Activated CD4-positive, alpha-beta T cell treated with anti-CD3 and anti-CD28 coated beads, Interleukin-2, amount 10 ng/mL, durations not matched to agents 7 days and 5 days (primary cell): ENCODE results near the gene FBRSL1. TPM values are rescaled to one million over a fixed set of nuclear protein-coding genes. Genes with fewer than 3 reads are reported as not detected.
"Not testable (repeated sequence)": the region's sequence is repeated elsewhere in the genome, so short reads cannot be mapped to it uniquely, and the experiment has no call there.

Source experiments
- CTCF ChIA-PET: fragments of 350-600 bp; sonication (Branson Sonifier 250); formaldehyde crosslinking; loops from one replicate; lab custom pipeline; 2021; ENCODE audit warnings: antibody characterized with exemption; lab: Charles Lee
- POLR2A ChIA-PET: fragments of 350-600 bp; sonication (Branson Sonifier 250); formaldehyde crosslinking; loops from one replicate; lab custom pipeline; 2021; ENCODE audit warnings: antibody characterized with exemption; lab: Charles Lee
- DNase-seq: peaks from one replicate; pipeline ENCODE4 v3.0.0-alpha.2; 2020
- H3K27ac Mint-ChIP-seq: one replicate; pipeline ENCODE4 v1.8.0; 2021; ENCODE audit warnings: mild to moderate bottlenecking, moderate library complexity, mixed read lengths
- H3K27me3 Mint-ChIP-seq: one replicate; pipeline ENCODE4 v1.8.0; 2021; ENCODE audit warnings: mixed read lengths
- H3K36me3 Mint-ChIP-seq: one replicate; pipeline ENCODE4 v1.8.0; 2021; ENCODE audit warnings: low read depth, mixed read lengths
- H3K4me1 Mint-ChIP-seq: one replicate; pipeline ENCODE4 v1.8.0; 2021; ENCODE audit warnings: mixed read lengths
- H3K4me3 Mint-ChIP-seq: one replicate; pipeline ENCODE4 v1.8.0; 2021; ENCODE audit warnings: mild to moderate bottlenecking, moderate library complexity, mixed read lengths
- H3K9me3 Mint-ChIP-seq: one replicate; pipeline ENCODE4 v1.8.0; 2021; ENCODE audit warnings: mixed read lengths
- total RNA-seq, 2 experiments: library from RNA; stranded (reverse); gene quantifications; one replicate each; pipeline ENCODE4 v1.2.3, GENCODE V29; 2021

FBRSL1 gene
- total RNA-seq, 2 experiments from 2014 or later = 49.8 to 51.1 TPM

- CTCF ChIA-PET = no interaction called here
- Mint-ChIP-seq H3K9me3 (peaks cover 10% of the 10 kb centered on the region), H3K4me1 (peaks cover 2% of the 10 kb centered on the region), H3K27me3 (no peaks in the 10 kb centered on the region), H3K4me3 (no peak overlapping the region), H3K36me3 (no peaks in the 10 kb centered on the region), H3K27ac (no peak overlapping the region)
- POLR2A ChIA-PET = no interaction called here
- DNase-seq = no peak
Measured at GRCh38 chr12:132456944-132457495, 32.9 kb upstream of the FBRSL1 start.

GRCh38 chr12:132458441-132458840 lies 31.5 kb upstream of the FBRSL1 start:
- POLR2A ChIA-PET = no interaction called here
- DNase-seq = no peak
- CTCF ChIA-PET = no interaction called here
- no peak overlapping the region for H3K4me3 Mint-ChIP-seq
- H3K9me3 Mint-ChIP-seq = peaks cover 10% of the 10 kb centered on the region
- H3K27ac Mint-ChIP-seq = no peak overlapping the region
- peaks cover 6% of the 10 kb centered on the region for H3K4me1 Mint-ChIP-seq
- H3K36me3 Mint-ChIP-seq = no peaks in the 10 kb centered on the region
- H3K27me3 Mint-ChIP-seq = no peaks in the 10 kb centered on the region

GRCh38 chr12:132458846-132459641 lies 30.9 kb upstream of the FBRSL1 start:
- H3K4me3 Mint-ChIP-seq = no peak overlapping the region
- no peak for DNase-seq
- ChIA-PET CTCF (interaction anchor here (1.1 kb wide), 1 partner anchor 12 kb away, joined by 3 read pairs; no protein-coding TSS in a partner anchor), POLR2A (no interaction called here)
- peaks cover 10% of the 10 kb centered on the region for H3K9me3 Mint-ChIP-seq
- no peak overlapping the region for H3K27ac Mint-ChIP-seq
- no peaks in the 10 kb centered on the region for H3K36me3 Mint-ChIP-seq
- H3K4me1 Mint-ChIP-seq = peaks cover 6% of the 10 kb centered on the region
- H3K27me3 Mint-ChIP-seq = no peaks in the 10 kb centered on the region

- H3K9me3 Mint-ChIP-seq = peaks cover 6% of the 10 kb centered on the region
- DNase-seq = no peak
- no peaks in the 10 kb centered on the region for H3K36me3 Mint-ChIP-seq
- POLR2A ChIA-PET = no interaction called here
- H3K27me3 Mint-ChIP-seq = no peaks in the 10 kb centered on the region
- H3K4me3 Mint-ChIP-seq = no peak overlapping the region
- CTCF ChIA-PET = interaction anchor here (0.9 to 1.3 kb wide), 2 partner anchors 13 to 63 kb away, joined by 3 to 4 read pairs; no protein-coding TSS in a partner anchor
- no peak overlapping the region for H3K27ac Mint-ChIP-seq
- H3K4me1 Mint-ChIP-seq = peaks cover 4% of the 10 kb centered on the region
Measured at GRCh38 chr12:132460571-132460970, 29.4 kb upstream of the FBRSL1 start.

- Mint-ChIP-seq H3K9me3 (no peaks in the 10 kb centered on the region), H3K4me1 (peaks cover 6% of the 10 kb centered on the region), H3K27me3 (no peaks in the 10 kb centered on the region), H3K36me3 (no peaks in the 10 kb centered on the region), H3K27ac (no peak overlapping the region), H3K4me3 (no peak overlapping the region)
- POLR2A ChIA-PET = no interaction called here
- CTCF ChIA-PET = interaction anchor here (1.3 kb wide), 1 partner anchor 62 kb away, joined by 4 read pairs; no protein-coding TSS in a partner anchor
- no peak for DNase-seq
Measured at GRCh38 chr12:132461526-132461925, 28.4 kb upstream of the FBRSL1 start.

- DNase-seq = no peak
- ChIA-PET CTCF (no interaction called here), POLR2A (no interaction called here)
- Mint-ChIP-seq H3K9me3 (no peaks in the 10 kb centered on the region), H3K27me3 (no peaks in the 10 kb centered on the region), H3K4me3 (no peak overlapping the region), H3K27ac (no peak overlapping the region), H3K4me1 (peaks cover 6% of the 10 kb centered on the region), H3K36me3 (no peaks in the 10 kb centered on the region)
Measured at GRCh38 chr12:132462788-132463187, 27.2 kb upstream of the FBRSL1 start.

- H3K27ac Mint-ChIP-seq, CTCF ChIA-PET, H3K9me3 Mint-ChIP-seq, H3K27me3 Mint-ChIP-seq, DNase-seq, H3K4me3 Mint-ChIP-seq, H3K36me3 Mint-ChIP-seq, POLR2A ChIA-PET: not testable (repeated sequence)
- peaks cover 12% of the 10 kb centered on the region for H3K4me1 Mint-ChIP-seq
Measured at GRCh38 chr12:132463284-132463924, 26.5 kb upstream of the FBRSL1 start.

GRCh38 chr12:132464304-132464703 lies 25.6 kb upstream of the FBRSL1 start:
- DNase-seq, POLR2A ChIA-PET, CTCF ChIA-PET, H3K9me3 Mint-ChIP-seq, H3K4me3 Mint-ChIP-seq, H3K27me3 Mint-ChIP-seq, H3K36me3 Mint-ChIP-seq, H3K27ac Mint-ChIP-seq: not testable (repeated sequence)
- H3K4me1 Mint-ChIP-seq = peaks cover 15% of the 10 kb centered on the region

- no peak overlapping the region for H3K27ac Mint-ChIP-seq
- no peaks in the 10 kb centered on the region for H3K36me3 Mint-ChIP-seq
- peaks cover 8% of the 10 kb centered on the region for H3K27me3 Mint-ChIP-seq
- ChIA-PET CTCF (no interaction called here), POLR2A (no interaction called here)
- H3K4me1 Mint-ChIP-seq = peaks cover 20% of the 10 kb centered on the region
- H3K4me3 Mint-ChIP-seq = no peak overlapping the region
- no peak for DNase-seq
- H3K9me3 Mint-ChIP-seq = peaks cover 2% of the 10 kb centered on the region
Measured at GRCh38 chr12:132464820-132465219, 25.1 kb upstream of the FBRSL1 start.

GRCh38 chr12:132465269-132466190 lies 24.4 kb upstream of the FBRSL1 start:
- Mint-ChIP-seq H3K27ac (no peak overlapping the region), H3K36me3 (no peaks in the 10 kb centered on the region), H3K27me3 (peaks cover 11% of the 10 kb centered on the region), H3K4me1 (peaks cover 25% of the 10 kb centered on the region), H3K4me3 (no peak overlapping the region), H3K9me3 (peaks cover 2% of the 10 kb centered on the region)
- POLR2A ChIA-PET = no interaction called here
- CTCF ChIA-PET = no interaction called here
- DNase-seq = no peak

- H3K27me3 Mint-ChIP-seq = peaks cover 11% of the 10 kb centered on the region
- no peak overlapping the region for H3K4me3 Mint-ChIP-seq
- ChIA-PET POLR2A (no interaction called here), CTCF (no interaction called here)
- H3K27ac Mint-ChIP-seq = no peak overlapping the region
- peaks cover 32% of the 10 kb centered on the region for H3K4me1 Mint-ChIP-seq
- peaks cover 2% of the 10 kb centered on the region for H3K9me3 Mint-ChIP-seq
- DNase-seq = no peak
- no peaks in the 10 kb centered on the region for H3K36me3 Mint-ChIP-seq
Measured at GRCh38 chr12:132466241-132467201, 23.4 kb upstream of the FBRSL1 start.

GRCh38 chr12:132467511-132467910 lies 22.4 kb upstream of the FBRSL1 start:
- CTCF ChIA-PET = no interaction called here
- H3K4me3 Mint-ChIP-seq = no peak overlapping the region
- H3K4me1 Mint-ChIP-seq = peaks cover 34% of the 10 kb centered on the region
- H3K36me3 Mint-ChIP-seq = no peaks in the 10 kb centered on the region
- no peak overlapping the region for H3K27ac Mint-ChIP-seq
- POLR2A ChIA-PET = no interaction called here
- H3K9me3 Mint-ChIP-seq = peaks cover 2% of the 10 kb centered on the region
- H3K27me3 Mint-ChIP-seq = peaks cover 11% of the 10 kb centered on the region
- DNase-seq = no peak
